ENCODE results near the gene EXOC1L. TPM values are rescaled to one million over a fixed set of nuclear protein-coding genes. Genes with fewer than 3 reads are reported as not detected.

The EXOC1L gene
- total and polyA plus RNA-seq, 2 of the 13 experiments (the other 11 are each of a cell fraction or from before 2014, with no cell fraction given) = not detected

DNA sequence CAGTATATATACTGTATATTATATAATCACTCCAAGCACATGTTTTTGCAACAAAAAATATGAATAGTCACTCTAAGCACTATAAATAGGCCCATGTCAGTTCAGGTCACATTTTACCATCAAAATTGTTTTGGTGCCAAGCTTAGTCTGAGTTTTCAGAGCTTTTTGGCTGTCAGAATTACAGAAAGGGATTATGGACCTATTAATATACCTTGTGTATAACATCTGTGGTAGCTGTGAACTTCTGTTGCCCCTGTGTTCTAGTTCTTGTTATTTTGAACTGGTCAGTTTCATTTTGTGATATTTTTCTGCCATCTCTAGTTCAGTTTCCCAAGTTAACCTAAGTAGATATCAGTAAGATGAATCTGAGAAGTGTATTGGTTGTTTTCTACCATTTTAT lies 56.8 kb downstream of the EXOC1L start (continued):
- TF ChIP-seq, protein P1, sequence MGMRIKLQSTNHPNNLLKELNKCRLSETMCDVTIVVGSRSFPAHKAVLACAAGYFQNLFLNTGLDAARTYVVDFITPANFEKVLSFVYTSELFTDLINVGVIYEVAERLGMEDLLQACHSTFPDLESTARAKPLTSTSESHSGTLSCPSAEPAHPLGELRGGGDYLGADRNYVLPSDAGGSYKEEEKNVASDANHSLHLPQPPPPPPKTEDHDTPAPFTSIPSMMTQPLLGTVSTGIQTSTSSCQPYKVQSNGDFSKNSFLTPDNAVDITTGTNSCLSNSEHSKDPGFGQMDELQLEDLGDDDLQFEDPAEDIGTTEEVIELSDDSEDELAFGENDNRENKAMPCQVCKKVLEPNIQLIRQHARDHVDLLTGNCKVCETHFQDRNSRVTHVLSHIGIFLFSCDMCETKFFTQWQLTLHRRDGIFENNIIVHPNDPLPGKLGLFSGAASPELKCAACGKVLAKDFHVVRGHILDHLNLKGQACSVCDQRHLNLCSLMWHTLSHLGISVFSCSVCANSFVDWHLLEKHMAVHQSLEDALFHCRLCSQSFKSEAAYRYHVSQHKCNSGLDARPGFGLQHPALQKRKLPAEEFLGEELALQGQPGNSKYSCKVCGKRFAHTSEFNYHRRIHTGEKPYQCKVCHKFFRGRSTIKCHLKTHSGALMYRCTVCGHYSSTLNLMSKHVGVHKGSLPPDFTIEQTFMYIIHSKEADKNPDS (CRISPR knock-in tag; IDR thresholded peaks at IDR 0.05) = no peak
- TF ChIP-seq HMG20A (CRISPR knock-in tag; IDR thresholded peaks at IDR 0.05; ENCODE audit: borderline replicate concordance) = no peak

DNA sequence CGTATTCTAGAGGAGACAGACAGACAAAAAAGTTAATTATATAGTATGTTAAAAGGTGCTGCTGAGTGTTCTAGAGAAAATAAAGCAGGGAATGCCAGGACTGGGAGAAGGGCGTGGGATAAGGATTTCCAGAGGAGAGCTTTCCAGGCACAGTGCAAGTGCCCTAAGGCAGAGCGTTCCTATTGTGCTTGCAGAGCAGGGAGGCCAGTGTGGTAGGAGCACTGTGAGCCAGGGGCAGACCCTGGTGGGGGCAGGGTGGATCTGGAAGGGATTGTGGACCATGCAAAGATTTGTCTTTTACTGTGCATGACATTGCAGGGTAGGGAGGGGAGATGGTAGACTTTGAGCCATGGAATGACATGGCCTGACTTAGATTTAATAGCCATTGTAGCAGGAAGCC lies 59.6 kb downstream of the EXOC1L start:
- H3K36me3 ChIP-seq (replicated peaks in 1 of 2; ENCODE audit: control insufficient read depth in 1 of 2, insufficient read depth in 2 of 2, low read length in 2 of 2) = peaks cover 1 to 22% of the 10 kb centered on the region in 2 experiments
- no peak overlapping the region for H3K27ac ChIP-seq (ENCODE audit: extremely low read length, insufficient read depth, low read length)
- intact Hi-C loops (cut with micrococcal nuclease; ENCODE audit: unreplicated experiment) (no loop called here), in situ Hi-C loops (cut with HindIII; ENCODE audit: extremely low pct_ligation_motif_present, low pct_unique_long_range_greater_than_20kb) (no loop called here)
- TF ChIP-seq PRPF4 (IDR thresholded peaks at IDR 0.05; ENCODE audit: low read depth, low read length, poor library complexity, severe bottlenecking) = no peak
- TF ChIP-seq MEIS1 (CRISPR knock-in tag; IDR thresholded peaks at IDR 0.05; ENCODE audit: borderline replicate concordance) = no peak
- TF ChIP-seq, protein P2, sequence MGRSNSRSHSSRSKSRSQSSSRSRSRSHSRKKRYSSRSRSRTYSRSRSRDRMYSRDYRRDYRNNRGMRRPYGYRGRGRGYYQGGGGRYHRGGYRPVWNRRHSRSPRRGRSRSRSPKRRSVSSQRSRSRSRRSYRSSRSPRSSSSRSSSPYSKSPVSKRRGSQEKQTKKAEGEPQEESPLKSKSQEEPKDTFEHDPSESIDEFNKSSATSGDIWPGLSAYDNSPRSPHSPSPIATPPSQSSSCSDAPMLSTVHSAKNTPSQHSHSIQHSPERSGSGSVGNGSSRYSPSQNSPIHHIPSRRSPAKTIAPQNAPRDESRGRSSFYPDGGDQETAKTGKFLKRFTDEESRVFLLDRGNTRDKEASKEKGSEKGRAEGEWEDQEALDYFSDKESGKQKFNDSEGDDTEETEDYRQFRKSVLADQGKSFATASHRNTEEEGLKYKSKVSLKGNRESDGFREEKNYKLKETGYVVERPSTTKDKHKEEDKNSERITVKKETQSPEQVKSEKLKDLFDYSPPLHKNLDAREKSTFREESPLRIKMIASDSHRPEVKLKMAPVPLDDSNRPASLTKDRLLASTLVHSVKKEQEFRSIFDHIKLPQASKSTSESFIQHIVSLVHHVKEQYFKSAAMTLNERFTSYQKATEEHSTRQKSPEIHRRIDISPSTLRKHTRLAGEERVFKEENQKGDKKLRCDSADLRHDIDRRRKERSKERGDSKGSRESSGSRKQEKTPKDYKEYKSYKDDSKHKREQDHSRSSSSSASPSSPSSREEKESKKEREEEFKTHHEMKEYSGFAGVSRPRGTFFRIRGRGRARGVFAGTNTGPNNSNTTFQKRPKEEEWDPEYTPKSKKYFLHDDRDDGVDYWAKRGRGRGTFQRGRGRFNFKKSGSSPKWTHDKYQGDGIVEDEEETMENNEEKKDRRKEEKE (IDR thresholded peaks at IDR 0.05) = no peak
- TF ChIP-seq MAFG (CRISPR knock-in tag; IDR thresholded peaks at IDR 0.05) = no peak
- TF ChIP-seq, protein P3, sequence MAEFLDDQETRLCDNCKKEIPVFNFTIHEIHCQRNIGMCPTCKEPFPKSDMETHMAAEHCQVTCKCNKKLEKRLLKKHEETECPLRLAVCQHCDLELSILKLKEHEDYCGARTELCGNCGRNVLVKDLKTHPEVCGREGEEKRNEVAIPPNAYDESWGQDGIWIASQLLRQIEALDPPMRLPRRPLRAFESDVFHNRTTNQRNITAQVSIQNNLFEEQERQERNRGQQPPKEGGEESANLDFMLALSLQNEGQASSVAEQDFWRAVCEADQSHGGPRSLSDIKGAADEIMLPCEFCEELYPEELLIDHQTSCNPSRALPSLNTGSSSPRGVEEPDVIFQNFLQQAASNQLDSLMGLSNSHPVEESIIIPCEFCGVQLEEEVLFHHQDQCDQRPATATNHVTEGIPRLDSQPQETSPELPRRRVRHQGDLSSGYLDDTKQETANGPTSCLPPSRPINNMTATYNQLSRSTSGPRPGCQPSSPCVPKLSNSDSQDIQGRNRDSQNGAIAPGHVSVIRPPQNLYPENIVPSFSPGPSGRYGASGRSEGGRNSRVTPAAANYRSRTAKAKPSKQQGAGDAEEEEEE (CRISPR knock-in tag; IDR thresholded peaks at IDR 0.05; ENCODE audit: borderline replicate concordance) = no peak
- TF ChIP-seq ATAD3A (CRISPR knock-in tag; IDR thresholded peaks at IDR 0.05) = no peak
- TF ChIP-seq, protein P4, sequence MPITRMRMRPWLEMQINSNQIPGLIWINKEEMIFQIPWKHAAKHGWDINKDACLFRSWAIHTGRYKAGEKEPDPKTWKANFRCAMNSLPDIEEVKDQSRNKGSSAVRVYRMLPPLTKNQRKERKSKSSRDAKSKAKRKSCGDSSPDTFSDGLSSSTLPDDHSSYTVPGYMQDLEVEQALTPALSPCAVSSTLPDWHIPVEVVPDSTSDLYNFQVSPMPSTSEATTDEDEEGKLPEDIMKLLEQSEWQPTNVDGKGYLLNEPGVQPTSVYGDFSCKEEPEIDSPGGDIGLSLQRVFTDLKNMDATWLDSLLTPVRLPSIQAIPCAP (CRISPR knock-in tag; IDR thresholded peaks at IDR 0.05; ENCODE audit: low read depth) = no peak
- TF ChIP-seq ZNF768 (CRISPR knock-in tag; IDR thresholded peaks at IDR 0.05) = no peak
- TF ChIP-seq SAP130 (CRISPR knock-in tag; IDR thresholded peaks at IDR 0.05; ENCODE audit: low read depth) = no peak
- TF ChIP-seq, protein P5, sequence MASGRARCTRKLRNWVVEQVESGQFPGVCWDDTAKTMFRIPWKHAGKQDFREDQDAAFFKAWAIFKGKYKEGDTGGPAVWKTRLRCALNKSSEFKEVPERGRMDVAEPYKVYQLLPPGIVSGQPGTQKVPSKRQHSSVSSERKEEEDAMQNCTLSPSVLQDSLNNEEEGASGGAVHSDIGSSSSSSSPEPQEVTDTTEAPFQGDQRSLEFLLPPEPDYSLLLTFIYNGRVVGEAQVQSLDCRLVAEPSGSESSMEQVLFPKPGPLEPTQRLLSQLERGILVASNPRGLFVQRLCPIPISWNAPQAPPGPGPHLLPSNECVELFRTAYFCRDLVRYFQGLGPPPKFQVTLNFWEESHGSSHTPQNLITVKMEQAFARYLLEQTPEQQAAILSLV (CRISPR knock-in tag; IDR thresholded peaks at IDR 0.05; ENCODE audit: borderline replicate concordance) = no peak
- no peak for TF ChIP-seq ZFP36L2 (CRISPR knock-in tag; IDR thresholded peaks at IDR 0.05)
- TF ChIP-seq PAF1 (CRISPR knock-in tag; IDR thresholded peaks at IDR 0.05) = no peak
- no peaks in the 10 kb centered on the region for H3K27me3 ChIP-seq (ENCODE audit: control insufficient read depth in 1 of 2, insufficient read depth in 2 of 2, low read length in 2 of 2)
- no peak overlapping the region for H3K4me2 ChIP-seq (ENCODE audit: low read depth, low read length)
- no peak for DNase-seq (ENCODE audit: low spot score)
- POLR2A ChIA-PET = no interaction called here
- H2AFZ ChIP-seq (ENCODE audit: low read length) = no peak overlapping the region
- ATAC-seq = no peak
- H3K4me3 ChIP-seq (replicated peaks in 1 of 3; ENCODE audit: insufficient read depth in 1 of 3, low read depth in 2 of 3, low read length in 3 of 3) = no peak overlapping the region
- H3K9me3 ChIP-seq (ENCODE audit: low read length) = peaks cover 12% of the 10 kb centered on the region; the same call in 1 of the 2 replicates
- H3K9ac ChIP-seq (ENCODE audit: insufficient read depth, low read depth, low read length) = no peak overlapping the region
- WGBS (ENCODE audit: low lambda C conversion rate) = 95% methylated on average over 3 of the region's 3 CpGs
- no peaks in the 10 kb centered on the region for H4K20me1 ChIP-seq (ENCODE audit: insufficient read depth, low read length)
- no peak for FAIRE-seq
- CTCF ChIA-PET (ENCODE audit: low intra/inter-chr PET ratio, low total read pairs) = no interaction called here
- H3K4me1 ChIP-seq (ENCODE audit: insufficient read depth, low read length) = no peaks in the 10 kb centered on the region
- no TSS peak for BruUV-seq (replicated peaks)
- no peaks in the 10 kb centered on the region for H3K79me2 ChIP-seq (ENCODE audit: insufficient read depth, low read length)

Data from HepG2 (cell line).